Right lobe of liver (tissue), 6 donors: ENCODE results near the gene MITD1. TPM values are rescaled to one million over a fixed set of nuclear protein-coding genes. Genes with fewer than 3 reads are reported as not detected.

Experiments
- ATAC-seq, 4 donors: fragments of 200-7000 bp; cut with Tn5 transposase; one replicate each; pipeline ENCODE4 v1.9.1; 2020; ENCODE audit warnings: mild to moderate bottlenecking in 4 of 4, moderate library complexity in 4 of 4
- DNase-seq, 3 donors: peaks; one replicate each; pipeline ENCODE4 v3.0.0-alpha.2; 2020
- H3K27ac ChIP-seq, 3 donors: fragments of 200-600 bp; one replicate each; pipeline ENCODE4 v1.8.0; 2022
- H3K27me3 ChIP-seq, 2 donors: fragments of 200-600 bp; one replicate each; pipeline ENCODE4 v1.8.0; 2022
- H3K36me3 ChIP-seq, 4 donors: fragments of 200-600 bp; sonication (generic) in 1 of 4; one replicate each; pipeline versions ENCODE4 v1.5.1 to v1.8.0; 2017 to 2022; ENCODE audit warnings: control low read depth in 1 of 4
- H3K4me1 ChIP-seq, 4 donors: fragments of 200-600 bp; sonication (generic) in 1 of 4; one replicate each; pipeline versions ENCODE4 v1.5.1 to v1.8.0; 2017 to 2022; ENCODE audit warnings: control low read depth in 1 of 4
- H3K4me3 ChIP-seq, 3 donors: fragments of 200-600 bp; one replicate each; pipeline ENCODE4 v1.8.0; 2022
- H3K9me3 ChIP-seq, 4 donors: fragments of 200-600 bp; sonication (generic) in 1 of 4; one replicate each; pipeline versions ENCODE4 v1.5.1 to v1.8.0; 2017 to 2022; ENCODE audit warnings: control low read depth in 1 of 4
- POLR2A ChIP-seq: fragments of 450-650 bp; IDR thresholded peaks from one replicate; pipeline ENCODE4 v1.6.1; 2017; ENCODE audit warnings: antibody characterized with exemption, mild to moderate bottlenecking
- WGBS: methylation state at CpG from one replicate; pipeline ENCODE4 v1.1.6; 2018; ENCODE audit warnings: low coverage, low lambda C conversion rate; ENCODE audit not compliant: insufficient coverage; ENCODE audit errors: missing lambda C conversion rate; 5-methylcytosine and 5-hydroxymethylcytosine counted together
- intact Hi-C, 2 donors: fragments of 100-400 bp; cut with DNase I; formaldehyde crosslinking; loops; one replicate each; pipeline versions ENCODE4 v1.11.2 to v1.14.1; 2022
- total RNA-seq, 6 experiments: library from RNA; depleted of rRNA in 2 of 6; stranded (reverse); fragments of >200 nt in 2 of 6; fragmentation: NEBNext Ultra II Directional in 3 of 6; extraction: Animal tissue kit (Norgen Biotek cat#: 25700) in 3 of 6; gene quantifications; one replicate each; pipeline versions ENCODE4 v1.1.0 to v1.2.4, GENCODE V29; 2016 to 2023
- TF ChIP-seq, protein P1 (sequence below), 4 donors: fragments of 200-600 bp in 3 of 4; fragments of 450-650 bp in 1 of 4; IDR thresholded peaks; one replicate each; pipeline versions ENCODE4 v1.5.1 to v1.8.0; 2016 to 2022; ENCODE audit warnings: antibody characterized with exemption in 4 of 4, mild to moderate bottlenecking in 2 of 4
- donor health status: DM: no; HTN: yes; CAD: no.
- donor health status: DM: no; HTN: no; CAD: no.
- donor health status: DM: no; HTN: no; CAD: no.
- donor health status: DM: no; HTN: yes; CAD: no.
- donor health status: DM: no; HTN: yes; CAD: no.

Gene MITD1
- total RNA-seq, 6 experiments from 2014 or later: 4.0 to 12.5 (median 9.6) TPM

DNA sequence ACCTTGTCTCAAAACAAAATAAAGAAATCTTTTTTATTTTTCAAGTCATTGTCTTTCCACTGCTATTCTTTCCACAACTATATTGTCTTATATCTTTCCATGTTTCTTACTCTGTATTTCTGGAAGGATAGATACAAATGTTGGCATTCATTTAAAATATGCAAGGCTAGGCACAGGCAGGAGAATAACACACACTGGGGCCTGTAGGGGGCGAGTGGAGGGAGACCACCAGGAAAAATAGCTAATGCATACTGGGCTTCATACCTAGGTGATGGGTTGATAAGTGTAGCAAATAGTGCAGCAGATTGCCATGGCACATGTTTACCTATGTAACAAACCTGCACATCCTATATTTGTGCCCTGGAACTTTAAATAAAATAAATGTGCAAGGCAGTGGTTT, 9.7 kb upstream of the MITD1 start:
- Histone ChIP-seq H3K9me3 (no peaks in the 10 kb centered on the region), H3K27me3 (no peaks in the 10 kb centered on the region), H3K4me1 (no peaks in the 10 kb centered on the region), H3K27ac (no peak overlapping the region), H3K36me3 (peaks cover 0 to 15% (median 7%) of the 10 kb centered on the region in 4 donors), H3K4me3 (no peak overlapping the region)
- ATAC-seq: no peak
- DNase-seq: no peak
- intact Hi-C loops: no loop called here
- WGBS: 100% methylated on average over 1 of the region's 1 CpG
- no peak for TF ChIP-seq POLR2A
- TF ChIP-seq, protein P1, sequence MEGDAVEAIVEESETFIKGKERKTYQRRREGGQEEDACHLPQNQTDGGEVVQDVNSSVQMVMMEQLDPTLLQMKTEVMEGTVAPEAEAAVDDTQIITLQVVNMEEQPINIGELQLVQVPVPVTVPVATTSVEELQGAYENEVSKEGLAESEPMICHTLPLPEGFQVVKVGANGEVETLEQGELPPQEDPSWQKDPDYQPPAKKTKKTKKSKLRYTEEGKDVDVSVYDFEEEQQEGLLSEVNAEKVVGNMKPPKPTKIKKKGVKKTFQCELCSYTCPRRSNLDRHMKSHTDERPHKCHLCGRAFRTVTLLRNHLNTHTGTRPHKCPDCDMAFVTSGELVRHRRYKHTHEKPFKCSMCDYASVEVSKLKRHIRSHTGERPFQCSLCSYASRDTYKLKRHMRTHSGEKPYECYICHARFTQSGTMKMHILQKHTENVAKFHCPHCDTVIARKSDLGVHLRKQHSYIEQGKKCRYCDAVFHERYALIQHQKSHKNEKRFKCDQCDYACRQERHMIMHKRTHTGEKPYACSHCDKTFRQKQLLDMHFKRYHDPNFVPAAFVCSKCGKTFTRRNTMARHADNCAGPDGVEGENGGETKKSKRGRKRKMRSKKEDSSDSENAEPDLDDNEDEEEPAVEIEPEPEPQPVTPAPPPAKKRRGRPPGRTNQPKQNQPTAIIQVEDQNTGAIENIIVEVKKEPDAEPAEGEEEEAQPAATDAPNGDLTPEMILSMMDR (IDR thresholded peaks at IDR 0.05): no peak

DNA sequence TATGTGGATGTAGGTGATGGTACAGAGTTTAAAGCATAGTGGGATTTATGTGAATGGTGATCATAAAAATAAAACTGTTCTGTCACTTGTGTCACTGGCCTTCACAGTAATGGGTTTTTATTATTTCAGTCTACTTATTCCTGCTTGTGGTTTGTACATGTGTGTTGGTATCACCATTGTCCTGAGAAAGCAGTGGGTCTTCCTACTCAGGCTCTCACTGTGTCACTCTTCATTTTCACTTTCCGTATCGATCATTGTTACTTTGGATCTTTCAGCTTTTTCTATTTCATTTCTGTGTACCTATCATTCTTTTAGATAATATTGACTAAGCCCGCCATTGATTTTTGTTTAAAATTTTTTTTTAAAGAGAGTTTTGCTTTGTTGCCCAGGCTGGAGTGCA, 7.5 kb upstream of the MITD1 start:
- no peaks in the 10 kb centered on the region for H3K9me3 ChIP-seq
- no peaks in the 10 kb centered on the region for H3K27me3 ChIP-seq
- H3K4me3 ChIP-seq: no peak overlapping the region
- intact Hi-C loops: no loop called here
- WGBS: 79% methylated on average over 2 of the region's 3 CpGs
- no peak overlapping the region for H3K27ac ChIP-seq
- ATAC-seq (no peak), DNase-seq (no peak)
- H3K4me1 ChIP-seq: no peaks in the 10 kb centered on the region
- TF ChIP-seq, protein P1 (IDR thresholded peaks at IDR 0.05): no peak
- no peak for TF ChIP-seq POLR2A
- peaks cover 0 to 4% (median 0%) of the 10 kb centered on the region in 4 donors for H3K36me3 ChIP-seq

DNA sequence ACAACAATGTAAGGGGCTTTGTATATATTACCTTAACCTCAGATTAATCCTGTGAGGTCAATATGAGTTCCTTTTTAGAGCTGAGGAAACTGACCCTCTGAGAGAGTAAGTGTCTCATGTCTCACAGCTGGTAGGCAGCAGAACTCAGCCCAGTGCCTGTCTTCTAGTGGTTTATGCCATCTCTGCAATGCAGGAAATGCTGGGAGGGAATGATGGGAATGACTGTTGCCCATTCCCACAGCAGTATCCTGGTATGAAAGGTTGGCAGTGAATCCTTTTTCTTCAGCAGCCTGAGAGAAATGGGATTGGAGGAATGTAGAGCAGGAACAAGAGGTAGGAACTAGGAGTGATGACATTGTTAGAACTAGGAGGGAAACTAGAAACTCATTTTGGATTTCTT, 6.2 kb upstream of the MITD1 start:
- TF ChIP-seq, protein P1 (IDR thresholded peaks at IDR 0.05): no peak
- no peak for TF ChIP-seq POLR2A
- Histone ChIP-seq H3K27ac (no peak overlapping the region), H3K4me3 (no peak overlapping the region), H3K36me3 (peaks cover 0 to 4% (median 0%) of the 10 kb centered on the region in 4 donors), H3K27me3 (no peaks in the 10 kb centered on the region), H3K4me1 (peaks cover 0 to 13% (median 4%) of the 10 kb centered on the region in 4 donors), H3K9me3 (no peaks in the 10 kb centered on the region)
- ATAC-seq: no peak
- intact Hi-C loops: no loop called here
- DNase-seq: no peak

DNA sequence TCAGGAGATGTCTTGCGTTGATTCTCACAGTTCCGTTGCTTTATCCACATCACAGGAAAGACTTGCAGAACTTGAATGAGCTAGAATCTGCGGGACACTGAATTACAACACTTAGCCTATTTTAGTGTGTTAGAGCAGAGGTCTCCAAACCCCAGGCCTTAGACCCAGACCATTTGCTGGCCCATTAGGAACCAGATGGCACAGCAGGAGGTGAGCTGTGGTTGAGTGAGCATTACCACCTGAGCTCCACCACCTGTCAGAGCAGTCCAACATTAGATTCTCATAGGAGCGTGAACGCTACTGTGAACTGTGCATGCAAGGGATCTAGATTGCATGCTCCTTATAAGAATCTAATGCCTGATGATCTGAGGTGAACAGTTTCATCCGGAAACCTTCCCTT, 4.0 kb upstream of the MITD1 start:
- ATAC-seq: no peak
- no peaks in the 10 kb centered on the region for H3K27me3 ChIP-seq
- DNase-seq: no peak
- no peak overlapping the region for H3K4me3 ChIP-seq
- intact Hi-C loops: no loop called here
- H3K9me3 ChIP-seq: no peaks in the 10 kb centered on the region
- no peak for TF ChIP-seq POLR2A
- TF ChIP-seq, protein P1 (IDR thresholded peaks at IDR 0.05): no peak
- peaks cover 0 to under 1% (median 0%) of the 10 kb centered on the region in 4 donors for H3K36me3 ChIP-seq
- peaks cover 0 to 25% (median 7%) of the 10 kb centered on the region in 4 donors for H3K4me1 ChIP-seq
- H3K27ac ChIP-seq: no peak overlapping the region
- 80% methylated on average over 5 of the region's 6 CpGs for WGBS

DNA sequence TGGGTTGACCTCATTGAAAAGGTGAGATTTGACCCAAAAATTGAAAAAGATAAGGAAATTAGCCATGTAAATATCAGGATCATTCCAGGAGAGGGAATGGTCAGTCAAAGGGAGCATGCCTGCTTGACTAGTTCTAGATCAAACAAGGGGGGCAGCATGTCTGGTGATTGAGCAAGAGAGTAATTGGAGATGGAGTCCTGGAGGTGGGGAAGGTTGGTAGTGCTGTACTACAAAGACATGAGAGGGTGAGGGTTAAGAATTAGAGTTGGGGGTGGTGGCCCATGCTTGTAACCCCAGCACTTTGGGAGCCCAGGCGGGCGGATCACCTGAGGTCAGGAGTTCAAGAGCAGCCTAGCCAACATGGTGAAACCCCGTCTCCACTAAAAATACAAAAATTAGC, 2.2 kb upstream of the MITD1 start:
- Histone ChIP-seq H3K9me3 (no peaks in the 10 kb centered on the region), H3K4me1 (peaks cover 0 to 33% (median 8%) of the 10 kb centered on the region in 4 donors), H3K27me3 (no peaks in the 10 kb centered on the region), H3K36me3 (no peaks in the 10 kb centered on the region), H3K4me3 (no peak overlapping the region), H3K27ac (no peak overlapping the region)
- no peak for DNase-seq
- ATAC-seq: no peak
- intact Hi-C loops: no loop called here
- no peak for TF ChIP-seq POLR2A
- TF ChIP-seq, protein P1 (IDR thresholded peaks at IDR 0.05): no peak
- no CpG with 5 or more reads among the region's 3 CpGs for WGBS
